Glomerular visceral epithelial cell (primary cell): ENCODE measurements around the gene RNASEL.
"Not testable (repeated sequence)": the region's sequence is repeated elsewhere in the genome, so short reads cannot be mapped to it uniquely, and the experiment has no call there.

Source experiments
- DNase-seq: peaks from one replicate; pipeline ENCODE4 v3.0.0-alpha.2; 2016; ENCODE audit errors: extremely low spot score

The RNASEL gene

DNA sequence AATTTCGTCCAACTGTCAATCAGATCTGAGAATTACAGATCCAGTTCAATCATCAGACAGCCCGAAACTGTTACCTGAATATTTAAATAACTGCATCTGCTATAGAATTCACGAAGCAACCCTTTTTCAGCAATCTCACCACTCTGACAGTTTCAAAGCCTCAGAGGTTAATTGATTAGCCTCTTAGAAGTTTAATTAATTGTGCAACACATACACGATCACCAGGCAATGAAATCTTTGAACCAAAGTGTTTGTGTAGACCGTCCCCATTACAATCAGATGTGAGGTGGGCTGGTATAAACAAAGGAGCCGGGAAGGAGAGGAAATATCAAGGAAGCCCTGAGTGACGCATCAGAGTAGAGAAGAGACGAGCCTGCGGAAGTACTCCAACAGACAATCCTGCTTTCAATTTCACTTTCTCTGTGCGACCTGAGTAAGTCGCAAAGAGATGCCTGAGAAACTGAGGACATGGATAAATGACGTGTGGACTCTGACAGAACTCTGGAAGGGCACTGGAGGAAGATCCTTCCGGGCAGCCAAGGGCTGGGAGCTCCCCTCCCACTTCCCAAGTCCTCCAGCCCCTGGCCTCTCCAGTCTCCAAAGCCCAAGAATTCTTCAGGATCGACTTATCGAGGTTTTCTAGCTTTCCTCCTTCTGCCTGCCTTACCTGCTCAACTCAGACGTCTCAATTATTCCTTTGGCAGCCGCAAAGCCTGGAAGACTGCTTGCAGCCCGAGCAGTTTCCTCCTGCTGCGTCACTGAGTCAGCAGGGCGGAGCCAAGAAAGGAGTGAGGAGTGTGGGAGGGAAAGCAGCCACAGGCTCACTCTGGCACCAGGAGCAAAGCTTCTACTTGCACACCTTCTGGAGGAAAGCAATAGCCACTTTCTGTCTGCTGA lies at the start of gene RNASEL:
RNASEL (minus strand) TSS at position 757 of the 897 bp plus-strand sequence. CDS start 2,450 bp downstream, outside the sequence.
- DNase-seq = peak; percentile 63

DNA sequence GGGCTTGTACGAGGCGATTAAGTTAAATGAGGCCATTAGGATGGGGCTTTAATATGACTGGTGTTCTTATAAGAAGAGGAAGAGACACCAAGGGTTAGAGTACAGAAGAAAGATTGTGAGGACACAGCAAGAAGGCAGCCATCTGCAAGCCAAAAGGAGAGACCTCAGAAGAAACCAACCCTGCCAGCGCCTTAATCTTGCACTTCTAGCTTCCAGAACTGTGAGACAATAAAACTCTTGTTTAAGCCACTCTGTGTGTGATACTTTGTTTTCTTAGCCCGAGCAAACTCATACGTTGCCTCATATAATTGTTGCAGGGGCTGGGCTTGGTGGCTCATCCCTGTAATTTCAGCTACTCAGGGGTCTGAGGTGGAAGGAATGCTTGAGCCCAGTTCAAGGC lies 48.7 kb upstream of the RNASEL start:
- DNase-seq = no peak

DNA sequence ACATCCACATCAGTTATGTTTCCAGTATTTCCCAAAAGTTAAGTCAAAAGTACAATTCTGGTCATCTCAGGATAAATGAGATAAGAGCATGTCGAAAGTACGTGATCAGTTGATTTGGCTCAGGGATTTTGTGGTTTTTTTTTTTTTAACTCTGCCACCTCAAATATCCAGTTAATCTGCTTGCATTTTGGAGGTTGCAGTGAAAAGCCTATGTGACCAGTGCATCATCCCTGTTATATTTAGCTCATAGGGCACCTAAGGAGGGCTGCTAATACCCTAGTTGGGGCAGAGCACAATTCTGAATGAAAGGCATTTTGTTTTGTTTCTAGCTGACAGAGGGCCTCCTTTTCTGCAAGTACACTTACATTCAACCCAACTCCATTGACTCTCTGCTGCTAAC lies 46.8 kb upstream of the RNASEL start:
- DNase-seq = no peak

GRCh38 chr1:182634306-182635072 lies 45.4 kb upstream of the RNASEL start:
- no peak for DNase-seq

DNA sequence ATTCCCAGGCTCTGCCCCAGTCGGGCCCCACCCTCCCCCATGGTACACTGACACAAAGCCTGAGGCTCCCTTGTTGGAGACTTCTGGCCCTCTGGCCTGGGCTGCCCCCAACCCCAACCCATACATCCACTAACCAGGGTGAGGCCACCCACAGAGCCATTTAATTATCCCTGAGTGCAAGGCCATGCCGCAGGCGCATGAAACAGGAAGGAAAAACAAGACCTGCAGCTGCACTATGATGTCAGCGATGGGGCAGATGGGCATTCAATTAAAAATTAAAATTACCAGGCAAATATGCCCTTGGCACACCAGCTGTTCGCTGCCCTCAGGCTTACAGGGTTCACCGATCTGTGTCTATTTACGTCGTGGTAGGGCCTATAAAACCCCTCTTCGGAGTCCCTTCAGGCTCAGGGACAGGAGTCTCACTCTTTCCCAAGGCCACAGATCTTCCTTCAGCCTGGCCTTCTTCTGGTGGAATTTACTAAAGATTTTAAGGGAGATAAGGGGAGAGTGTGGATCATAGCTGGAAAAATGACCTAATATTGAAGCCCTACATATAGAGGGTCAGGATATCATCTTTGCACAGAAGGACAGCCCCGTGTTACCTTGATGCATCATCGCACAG lies 44.7 kb upstream of the RNASEL start:
- DNase-seq = no peak

DNA sequence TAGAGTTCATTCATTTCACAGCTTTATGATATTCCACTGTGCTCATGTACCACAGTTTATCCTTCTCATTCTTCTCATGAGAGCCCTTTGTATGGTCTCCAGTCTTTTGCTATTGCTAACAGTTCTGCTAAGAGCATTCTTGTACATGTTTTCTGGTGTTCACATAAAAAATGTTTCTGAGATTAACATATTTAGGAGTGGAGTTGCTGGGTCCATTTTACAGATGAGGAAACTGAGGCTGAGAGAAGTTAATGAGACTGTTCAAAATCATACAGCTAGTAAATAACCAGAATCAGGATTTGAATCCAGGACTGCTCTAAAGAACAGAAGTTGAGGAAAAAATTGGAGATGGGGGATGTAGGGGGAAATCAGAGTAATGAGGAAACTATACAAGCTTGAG lies 44.0 kb upstream of the RNASEL start:
- DNase-seq = no peak

DNA sequence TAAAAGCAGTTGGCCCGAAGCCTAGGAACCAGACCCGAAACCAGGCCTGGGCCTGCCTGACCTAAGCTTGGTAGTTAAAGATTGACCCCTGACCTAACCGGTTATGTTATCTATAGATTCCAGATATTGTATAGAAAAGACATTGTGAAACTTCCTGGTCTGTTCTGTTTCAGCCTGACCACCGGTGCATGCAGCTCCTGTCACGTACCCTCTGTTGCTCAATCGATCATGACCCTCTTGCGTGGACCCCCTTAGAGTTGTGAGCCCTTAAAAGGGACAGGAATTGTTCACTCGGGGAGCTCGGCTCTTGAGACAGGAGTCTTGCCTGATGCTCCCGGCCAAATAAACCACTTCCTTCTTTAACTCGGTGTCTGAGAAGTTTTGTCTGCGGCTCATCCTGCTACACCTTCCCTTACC lies 43.4 kb upstream of the RNASEL start:
- DNase-seq = not testable (repeated sequence)

- DNase-seq = no peak
Measured at GRCh38 chr1:182631954-182632353, 42.9 kb upstream of the RNASEL start.

GRCh38 chr1:182631053-182631677 lies 42.1 kb upstream of the RNASEL start:
- no peak for DNase-seq

- DNase-seq = no peak
Measured at GRCh38 chr1:182630586-182630985, 41.5 kb upstream of the RNASEL start.

- DNase-seq = no peak
Measured at GRCh38 chr1:182629499-182630096, 40.5 kb upstream of the RNASEL start.

GRCh38 chr1:182629080-182629479 lies 40.0 kb upstream of the RNASEL start:
- no peak for DNase-seq

GRCh38 chr1:182628657-182629056 lies 39.6 kb upstream of the RNASEL start:
- no peak for DNase-seq

DNA sequence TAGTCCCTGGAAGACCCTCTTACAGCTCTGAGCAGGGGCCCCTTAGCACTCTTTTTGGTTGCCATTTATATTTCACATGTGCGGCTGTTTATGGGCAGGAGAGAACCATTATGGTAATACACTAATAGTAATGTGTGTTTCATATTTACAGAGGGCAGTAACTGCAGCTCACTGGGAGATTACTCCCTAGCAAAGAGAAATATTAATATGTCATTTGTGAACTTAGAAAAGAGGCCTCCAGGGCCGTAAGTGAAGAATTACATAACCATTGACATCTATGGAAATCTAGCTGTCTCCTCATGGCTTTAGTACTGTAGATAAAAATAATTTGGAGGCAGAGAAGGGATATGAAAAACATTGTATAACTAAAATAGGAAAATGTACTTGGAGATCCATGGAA lies 38.6 kb upstream of the RNASEL start:
- DNase-seq = no peak

DNA sequence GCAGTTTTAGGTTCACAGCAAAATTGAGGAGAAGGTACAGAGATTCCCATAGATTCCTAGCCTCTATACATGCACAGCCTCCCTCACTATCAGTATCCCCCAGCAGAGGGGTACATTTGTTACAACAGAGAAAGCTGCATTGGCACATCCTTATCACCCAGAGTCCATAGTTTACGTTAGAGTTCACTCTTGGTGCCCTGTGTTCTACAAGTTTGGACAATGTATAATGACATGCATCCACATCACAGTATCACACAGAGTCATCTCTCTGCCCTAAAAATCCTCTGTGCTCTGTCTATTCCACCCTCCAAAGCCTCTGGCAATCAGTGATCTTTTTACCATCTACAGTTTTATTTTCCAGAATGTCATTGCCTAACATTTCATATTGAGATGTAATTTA lies 37.5 kb upstream of the RNASEL start:
- no peak for DNase-seq

GRCh38 chr1:182625719-182626504 lies 36.9 kb upstream of the RNASEL start:
- no peak for DNase-seq

GRCh38 chr1:182625024-182625423 lies 36.0 kb upstream of the RNASEL start:
- DNase-seq = no peak

GRCh38 chr1:182624577-182624976 lies 35.5 kb upstream of the RNASEL start:
- DNase-seq = no peak

DNA sequence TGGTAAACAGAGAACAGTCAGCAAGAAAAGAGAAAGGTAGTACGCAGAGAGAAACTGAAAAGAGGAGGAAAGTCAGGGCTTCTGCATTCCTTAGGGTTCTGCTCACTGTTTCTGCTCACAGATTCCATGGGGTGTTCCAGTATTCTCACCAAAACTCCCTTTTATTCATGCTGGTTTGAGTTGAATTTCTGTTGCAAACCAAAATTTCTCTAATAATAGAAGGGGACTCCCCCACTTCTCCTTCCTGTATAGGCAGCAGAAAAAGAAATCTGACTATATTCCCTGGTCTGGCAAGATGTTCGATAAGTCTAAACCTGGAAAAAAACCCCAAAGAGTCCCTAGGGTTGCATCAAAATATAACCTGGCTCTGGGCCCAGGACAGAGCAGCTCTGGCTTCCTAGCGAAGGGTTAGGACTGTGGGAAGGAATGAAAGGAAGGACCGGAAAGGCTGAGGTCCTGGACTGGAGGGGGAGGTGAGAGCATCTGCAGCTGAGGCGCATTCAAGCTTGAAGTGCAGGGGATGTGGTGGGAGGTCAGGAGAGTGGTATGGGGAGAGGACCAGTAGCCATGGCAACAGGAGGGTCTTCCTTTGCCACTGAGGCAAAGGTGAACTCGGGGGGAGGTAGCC lies 34.0 kb upstream of the RNASEL start:
- no peak for DNase-seq

GRCh38 chr1:182621906-182622305 lies 32.9 kb upstream of the RNASEL start:
- no peak for DNase-seq
